DMS53 (cell line): Measurements from ENCODE around the gene SHROOM3.
"Not testable (repeated sequence)": the region's sequence is repeated elsewhere in the genome, so short reads cannot be mapped to it uniquely, and the experiment has no call there.

Experiments
- DNase-seq: peaks from one replicate; lab custom pipeline; 2025; lab: John Stamatoyannopoulos, UW

Gene SHROOM3

GRCh38 chr4:76696109-76696508 is 261.1 kb downstream of the SHROOM3 start:
- DNase-seq, result peak; percentile 58

DNA sequence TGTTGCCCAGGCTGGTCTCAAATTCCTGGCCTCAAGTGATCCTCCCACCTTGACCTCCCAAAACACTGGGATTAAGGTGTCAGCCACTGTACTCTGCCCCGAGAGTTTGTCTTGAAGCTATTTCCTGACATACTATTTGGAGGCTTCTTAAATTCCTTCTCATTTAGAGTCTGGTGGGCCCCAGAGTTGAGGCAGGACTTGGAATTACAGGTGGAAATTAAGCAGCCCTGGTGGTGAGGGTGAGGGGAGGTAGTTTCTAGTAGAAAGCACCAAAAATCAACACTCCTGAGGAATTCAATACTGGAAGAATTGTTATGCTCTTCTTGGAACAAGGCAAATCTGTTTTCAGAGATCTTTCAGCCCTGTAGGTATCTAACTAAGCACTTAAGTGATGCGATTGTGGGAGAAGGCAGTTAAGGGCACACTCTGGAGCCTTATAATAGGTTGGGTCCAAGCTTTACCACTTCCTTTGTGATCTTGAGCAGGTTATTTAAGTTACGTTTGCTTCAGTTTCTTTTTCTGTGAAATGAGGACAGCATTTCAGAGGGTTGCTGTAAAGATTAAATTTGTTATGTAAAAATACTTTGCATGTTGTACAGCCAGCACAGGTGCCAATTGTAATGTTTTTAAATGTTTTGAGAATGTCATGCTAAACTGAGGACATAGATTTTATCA is 262.2 kb downstream of the SHROOM3 start:
- DNase-seq, result no peak

GRCh38 chr4:76698141-76698540 is 263.1 kb downstream of the SHROOM3 start:
- DNase-seq, result no peak

DNA sequence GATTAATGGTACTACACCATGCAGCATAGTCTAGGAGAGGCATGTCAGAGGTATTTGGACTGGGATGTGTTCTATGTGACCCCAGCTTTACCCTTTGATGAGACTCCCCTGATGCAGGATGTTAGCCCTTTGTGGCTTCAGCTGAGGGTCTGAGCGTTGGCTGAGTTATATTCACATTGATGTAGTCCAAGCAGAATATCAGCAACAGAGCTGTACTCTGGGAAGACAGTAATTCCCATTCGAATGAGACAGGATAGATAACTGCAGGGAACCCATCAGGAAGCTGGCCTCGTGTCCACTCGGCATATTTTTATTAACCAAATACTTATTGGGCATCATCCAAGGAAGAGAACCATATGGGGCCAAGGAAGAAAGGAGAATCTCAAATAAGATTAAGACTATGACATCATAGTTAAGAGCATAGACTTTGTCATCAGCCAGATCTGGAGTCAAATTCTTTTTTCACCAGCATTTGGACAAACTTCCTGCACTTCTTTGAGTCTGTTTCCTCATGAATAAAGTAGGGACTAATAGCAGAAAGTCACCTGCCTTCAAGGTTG is 264.8 kb downstream of the SHROOM3 start:
- no peak for DNase-seq

- no peak for DNase-seq
Observed at GRCh38 chr4:76702440-76703122, 267.6 kb downstream of the SHROOM3 start.

GRCh38 chr4:76703123-76703490 is 268.1 kb downstream of the SHROOM3 start:
- DNase-seq, result no peak

DNA sequence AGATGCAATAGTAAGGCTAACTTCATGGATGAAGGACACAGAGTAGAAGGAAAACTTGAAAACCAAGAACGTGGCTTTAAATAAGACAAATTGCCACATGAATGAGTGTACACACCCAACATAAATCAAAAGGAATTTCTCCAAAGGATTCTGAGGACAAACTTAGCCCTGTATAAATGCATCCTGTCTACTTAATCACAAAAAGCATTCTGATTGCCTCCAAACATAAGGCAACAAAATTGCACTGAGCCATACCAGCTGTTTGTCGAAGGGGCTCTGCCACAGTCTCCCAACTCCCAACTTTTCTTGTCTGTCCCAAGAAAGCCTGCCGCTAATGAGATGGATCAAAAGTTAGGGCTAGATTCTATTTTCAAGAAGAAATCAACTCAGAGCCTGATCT is 268.6 kb downstream of the SHROOM3 start:
- DNase-seq, result no peak

- DNase-seq, result peak; percentile 34
Observed at GRCh38 chr4:76704133-76704881, 269.3 kb downstream of the SHROOM3 start.

DNA sequence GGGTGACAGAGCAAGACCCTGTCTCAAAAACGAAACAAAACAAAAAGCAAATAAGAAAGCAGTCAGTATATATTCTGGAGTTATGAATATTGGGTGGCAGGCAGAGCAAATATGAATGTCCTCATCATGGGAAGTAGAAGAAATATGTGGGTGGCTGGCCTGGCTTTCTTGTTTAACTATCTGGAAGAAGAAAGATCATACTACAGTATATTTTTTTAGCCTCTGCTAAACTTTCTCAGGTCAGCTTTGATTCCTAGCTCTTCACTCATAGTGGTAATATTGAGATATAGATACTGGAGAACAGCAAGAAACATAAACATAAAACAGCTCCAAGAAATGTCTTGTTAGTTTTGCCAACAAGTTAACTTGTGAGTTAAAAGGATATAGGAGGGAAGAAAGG is 270.4 kb downstream of the SHROOM3 start:
- no peak for DNase-seq

DNA sequence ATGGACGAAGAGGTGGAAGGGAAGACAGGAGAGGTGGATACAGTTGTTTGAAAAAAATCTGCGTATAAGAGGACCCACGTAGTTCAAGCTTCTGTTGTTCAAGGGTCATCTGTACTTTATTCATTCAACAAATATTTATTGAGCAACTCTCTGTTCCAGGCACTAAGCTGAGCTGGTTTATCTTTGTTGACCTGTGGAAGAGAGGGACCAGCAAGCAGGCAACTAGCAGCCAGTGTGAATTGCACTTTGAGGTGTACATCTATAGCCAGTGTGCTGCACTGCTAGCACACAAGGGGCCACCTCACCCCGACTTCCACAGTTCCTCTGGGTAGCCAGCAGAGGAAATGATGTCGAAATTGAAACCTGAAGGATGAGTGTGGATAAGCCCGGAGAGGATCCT is 271.6 kb downstream of the SHROOM3 start:
- DNase-seq, result no peak

DNA sequence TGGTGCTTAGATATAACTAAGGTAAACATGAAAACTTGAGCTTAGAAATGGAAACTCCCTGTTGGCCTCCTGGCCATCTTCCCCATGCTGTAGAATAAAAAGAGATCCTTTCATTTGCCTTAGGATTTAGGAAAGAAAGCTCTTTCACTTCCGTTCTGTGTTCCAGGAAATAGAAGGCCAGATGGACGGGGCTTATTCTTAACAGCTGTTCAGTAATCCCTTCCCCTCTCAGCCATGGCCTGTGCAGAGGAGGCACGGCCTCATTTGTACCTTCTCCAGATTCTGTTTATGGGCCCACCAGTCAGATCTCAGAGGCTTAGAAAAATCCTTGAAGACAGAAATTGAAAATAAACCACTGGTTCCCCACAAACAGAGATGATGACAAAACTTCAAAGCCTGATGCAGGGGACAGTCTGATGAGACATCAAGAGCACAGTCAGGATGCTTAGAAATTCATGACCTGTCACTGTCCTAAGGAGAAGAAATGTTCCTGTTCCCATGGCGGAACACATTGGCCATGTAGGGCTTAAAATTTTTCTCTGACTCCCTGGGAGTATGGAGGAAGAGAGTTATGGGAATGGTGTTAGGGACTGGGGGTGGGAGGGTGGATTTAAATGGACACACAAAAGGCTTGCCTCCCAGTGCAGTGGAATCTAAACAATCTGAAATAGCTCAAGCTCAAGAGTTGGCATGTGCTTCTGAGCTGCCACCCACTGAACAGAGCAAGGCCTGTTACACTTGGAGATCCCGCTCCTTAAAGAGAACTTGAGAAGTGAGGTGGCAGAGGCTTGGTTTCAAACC is 274.1 kb downstream of the SHROOM3 start:
- DNase-seq, result no peak

DNA sequence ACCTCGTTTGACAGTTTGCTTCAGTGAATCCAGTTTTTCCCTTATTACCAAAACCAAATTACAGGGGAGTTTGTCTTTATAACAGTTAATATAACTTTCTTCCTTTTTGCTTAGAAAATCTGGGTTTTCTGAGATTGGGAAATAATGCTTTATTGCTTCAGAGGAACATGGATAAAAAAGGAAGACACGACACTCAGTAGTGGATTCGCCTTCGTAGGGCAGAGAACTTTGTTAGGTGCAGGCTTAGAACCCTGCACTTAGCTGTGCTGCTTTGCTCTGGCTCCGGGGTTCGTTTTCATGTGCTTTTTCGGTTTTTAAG is 274.7 kb downstream of the SHROOM3 start:
- DNase-seq, result no peak

DNA sequence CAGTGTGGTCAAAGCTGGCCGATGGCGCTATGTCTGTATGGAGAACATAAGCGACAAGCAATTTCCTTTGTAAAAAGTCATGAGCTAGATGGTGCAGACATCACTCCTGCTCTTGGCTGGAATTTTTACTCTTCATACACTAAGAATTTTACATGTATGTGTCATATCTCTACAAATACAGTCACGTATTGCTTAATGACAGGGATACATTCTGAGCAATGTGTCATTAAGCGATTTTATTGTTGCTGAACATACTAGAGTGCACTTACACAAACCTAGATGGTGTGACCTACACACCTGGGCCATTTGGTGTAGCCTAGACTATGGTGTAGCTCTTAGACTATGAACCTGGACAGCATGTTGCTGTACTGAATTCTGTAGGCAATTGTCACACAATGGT is 277.5 kb downstream of the SHROOM3 start:
- no peak for DNase-seq

DNA sequence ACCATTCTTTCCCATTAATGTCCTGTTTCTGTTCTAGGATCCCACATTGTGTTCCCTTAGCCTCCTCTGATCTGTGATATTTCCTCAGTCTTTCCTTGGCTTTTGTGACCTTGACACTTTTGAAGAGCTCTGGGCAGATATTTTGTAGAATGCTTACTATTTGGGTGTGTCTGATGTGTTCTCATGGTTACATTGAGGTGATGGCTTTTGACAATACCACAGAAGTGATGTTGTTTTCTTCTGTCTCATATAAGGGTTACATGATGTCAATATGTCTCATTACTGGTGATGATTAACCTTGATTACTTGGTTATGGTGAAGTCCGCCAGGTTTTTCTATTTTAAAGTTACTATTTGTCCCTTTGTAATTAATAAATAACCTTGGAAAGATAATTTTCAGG is 279.2 kb downstream of the SHROOM3 start:
- DNase-seq, result no peak

DNA sequence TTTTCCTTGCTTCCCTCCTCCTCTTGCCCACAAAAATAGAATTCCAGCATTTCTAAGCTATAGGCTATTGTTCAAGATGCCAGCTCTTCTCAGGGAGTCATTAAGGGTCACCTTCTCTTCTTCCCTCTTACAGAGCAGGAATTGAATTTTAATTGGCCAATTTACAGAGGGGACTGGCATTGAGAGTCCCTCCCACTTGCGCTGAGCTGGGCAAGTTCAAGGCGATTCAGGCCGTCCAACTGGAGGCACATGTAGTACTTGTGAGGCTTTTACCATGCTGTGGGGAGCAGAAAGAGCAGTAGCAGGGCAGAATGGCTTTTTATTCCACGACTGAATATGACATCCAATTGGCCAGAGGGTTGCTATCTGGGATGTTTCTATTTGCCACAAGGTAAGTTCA is 281.0 kb downstream of the SHROOM3 start:
- DNase-seq, result no peak

GRCh38 chr4:76716658-76717057 is 281.6 kb downstream of the SHROOM3 start:
- no peak for DNase-seq

- DNase-seq, result no peak
Observed at GRCh38 chr4:76717431-76717830, 282.4 kb downstream of the SHROOM3 start.

DNA sequence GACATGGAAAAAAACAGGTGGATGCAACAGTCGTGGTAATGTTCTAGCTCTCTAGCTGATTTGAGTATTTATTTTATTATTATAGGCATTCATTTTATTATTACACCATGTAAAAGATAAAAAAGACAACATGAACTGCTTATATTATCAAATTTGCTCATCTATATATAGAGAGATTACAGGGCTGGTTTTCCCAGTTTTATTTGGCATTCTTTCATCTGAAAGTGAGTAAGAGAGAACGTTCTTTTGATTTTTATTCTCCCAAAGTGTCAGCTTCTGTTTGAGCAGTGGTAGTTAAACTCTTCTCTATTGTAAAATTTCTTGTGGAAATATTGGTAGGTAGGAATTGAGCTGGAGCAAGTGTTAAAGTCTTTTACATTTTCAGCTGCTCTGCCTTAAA is 283.0 kb downstream of the SHROOM3 start:
- no peak for DNase-seq

DNA sequence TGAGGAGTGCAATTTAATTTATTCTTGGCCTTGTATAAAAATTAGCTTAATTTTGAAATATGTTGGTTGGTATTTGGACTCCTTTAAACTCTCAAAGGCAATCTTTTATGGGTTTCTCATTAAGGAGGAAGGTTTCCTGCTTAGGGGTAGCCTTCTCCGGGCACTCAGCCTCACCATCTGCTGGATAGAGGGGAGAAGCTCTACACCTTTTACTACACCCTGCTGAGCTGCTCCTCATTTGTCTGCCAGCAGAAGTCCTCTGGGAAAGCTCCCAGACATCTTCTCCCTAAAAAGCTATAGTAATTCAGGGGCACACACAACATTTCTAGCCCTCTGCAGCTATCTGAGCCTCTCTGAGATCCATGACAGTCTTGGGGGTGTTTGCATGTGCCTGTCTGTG is 283.8 kb downstream of the SHROOM3 start:
- no peak for DNase-seq

DNA sequence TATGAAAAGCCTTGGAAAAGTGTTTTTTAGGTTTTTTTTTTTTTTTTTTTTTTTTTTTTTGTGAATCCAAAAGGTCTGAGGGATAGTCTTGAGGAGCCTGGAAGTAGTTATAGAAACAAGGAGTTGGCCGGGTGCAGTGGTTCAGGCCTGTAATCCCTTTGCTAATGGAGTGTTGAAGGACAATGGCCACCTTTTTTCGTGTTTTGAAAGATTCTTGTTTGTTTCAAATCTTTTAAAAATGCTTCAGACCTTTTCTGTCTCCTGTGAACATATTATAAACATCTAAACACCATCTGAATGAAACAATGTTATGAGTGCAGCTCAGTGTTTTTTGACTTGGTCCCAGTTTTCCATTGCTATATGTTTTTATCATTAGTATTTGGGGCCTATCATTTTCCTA is 285.1 kb downstream of the SHROOM3 start:
- DNase-seq, result no peak

DNA sequence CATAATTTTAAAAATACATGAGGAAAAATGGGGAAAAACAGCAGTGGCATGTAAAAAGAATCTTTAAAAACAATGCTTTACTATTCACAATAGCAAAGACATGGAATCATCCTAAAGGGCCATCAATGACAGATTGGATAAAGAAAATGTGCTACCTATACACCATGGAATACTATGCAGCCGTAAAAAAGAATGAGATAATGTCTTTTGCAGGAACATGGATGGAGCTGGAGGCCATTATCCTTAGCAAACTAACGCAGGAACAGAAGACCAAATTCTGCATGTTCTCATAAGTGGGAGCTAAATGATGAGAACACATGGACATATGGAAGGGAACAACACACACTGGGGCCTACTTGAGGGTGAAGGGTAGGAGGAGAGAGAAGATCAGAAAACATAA is 287.1 kb downstream of the SHROOM3 start:
- DNase-seq, result not testable (repeated sequence)

GRCh38 chr4:76722838-76723237 is 287.8 kb downstream of the SHROOM3 start:
- DNase-seq, result no peak
